GM12864 (cell line): ENCODE data around the gene ASB5.
"Not testable (repeated sequence)": the region's sequence is repeated elsewhere in the genome, so short reads cannot be mapped to it uniquely, and the experiment has no call there.

Experiments
- DNase-seq: peaks from one replicate; pipeline ENCODE4 v3.0.0-alpha.2; 2011; ENCODE audit warnings: low read depth
- H3K4me3 ChIP-seq: 2 replicates; pipeline ENCODE4 v1.5.1; 2011; ENCODE audit warnings: mild to moderate bottlenecking, low read depth, low read length, control low read depth
- CTCF ChIP-seq: IDR thresholded peaks from 2 replicates; pipeline ENCODE4 v1.5.1; 2011; ENCODE audit warnings: low read depth, mild to moderate bottlenecking, moderate library complexity, low read length, control low read depth, inconsistent platforms; ENCODE audit errors: missing control alignments

Gene ASB5

DNA sequence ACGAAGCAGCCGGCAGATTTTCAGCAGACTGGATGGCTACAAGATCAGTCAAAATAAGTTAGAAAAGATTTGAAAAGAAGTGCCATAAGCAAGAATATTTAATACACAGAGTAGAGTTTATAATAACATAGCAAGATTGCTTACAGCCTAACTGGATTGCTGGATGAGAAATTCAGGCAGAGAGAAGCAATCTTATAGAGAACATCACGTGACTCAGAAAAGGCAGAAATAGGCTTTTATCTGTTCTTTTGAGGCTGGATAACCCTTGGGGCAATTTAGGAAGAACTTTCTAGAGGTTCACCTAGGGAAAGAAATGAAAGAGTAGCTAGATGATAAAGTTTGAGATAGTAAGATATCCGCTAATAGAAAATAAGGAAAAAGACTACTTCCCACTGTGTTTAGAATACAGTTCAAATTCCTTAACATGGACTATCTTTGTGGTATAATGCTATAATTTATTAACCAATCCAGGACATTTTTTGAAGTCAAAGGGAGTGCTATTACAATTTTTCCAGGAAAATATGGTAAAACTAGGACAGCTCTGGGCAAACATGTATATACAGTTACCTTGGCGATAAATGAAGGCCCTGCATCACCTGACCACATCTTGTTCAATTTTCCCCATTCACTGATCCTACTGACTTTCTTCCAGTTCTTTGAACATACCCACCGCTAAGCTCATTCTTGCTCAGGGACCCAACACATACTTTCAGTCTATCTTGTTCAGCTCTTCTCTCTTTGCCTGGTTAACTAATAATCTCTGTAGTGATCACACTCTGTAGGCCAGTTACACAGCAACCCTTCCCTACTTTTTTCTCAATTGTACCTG lies 38.0 kb upstream of the ASB5 start:
- no peak for TF ChIP-seq CTCF
- DNase-seq, result no peak
- H3K4me3 ChIP-seq, result no peak overlapping the region

- TF ChIP-seq CTCF, result no peak
- DNase-seq, result no peak
- no peak overlapping the region for H3K4me3 ChIP-seq
Observed at GRCh38 chr4:176303938-176304337, 34.9 kb upstream of the ASB5 start.

DNA sequence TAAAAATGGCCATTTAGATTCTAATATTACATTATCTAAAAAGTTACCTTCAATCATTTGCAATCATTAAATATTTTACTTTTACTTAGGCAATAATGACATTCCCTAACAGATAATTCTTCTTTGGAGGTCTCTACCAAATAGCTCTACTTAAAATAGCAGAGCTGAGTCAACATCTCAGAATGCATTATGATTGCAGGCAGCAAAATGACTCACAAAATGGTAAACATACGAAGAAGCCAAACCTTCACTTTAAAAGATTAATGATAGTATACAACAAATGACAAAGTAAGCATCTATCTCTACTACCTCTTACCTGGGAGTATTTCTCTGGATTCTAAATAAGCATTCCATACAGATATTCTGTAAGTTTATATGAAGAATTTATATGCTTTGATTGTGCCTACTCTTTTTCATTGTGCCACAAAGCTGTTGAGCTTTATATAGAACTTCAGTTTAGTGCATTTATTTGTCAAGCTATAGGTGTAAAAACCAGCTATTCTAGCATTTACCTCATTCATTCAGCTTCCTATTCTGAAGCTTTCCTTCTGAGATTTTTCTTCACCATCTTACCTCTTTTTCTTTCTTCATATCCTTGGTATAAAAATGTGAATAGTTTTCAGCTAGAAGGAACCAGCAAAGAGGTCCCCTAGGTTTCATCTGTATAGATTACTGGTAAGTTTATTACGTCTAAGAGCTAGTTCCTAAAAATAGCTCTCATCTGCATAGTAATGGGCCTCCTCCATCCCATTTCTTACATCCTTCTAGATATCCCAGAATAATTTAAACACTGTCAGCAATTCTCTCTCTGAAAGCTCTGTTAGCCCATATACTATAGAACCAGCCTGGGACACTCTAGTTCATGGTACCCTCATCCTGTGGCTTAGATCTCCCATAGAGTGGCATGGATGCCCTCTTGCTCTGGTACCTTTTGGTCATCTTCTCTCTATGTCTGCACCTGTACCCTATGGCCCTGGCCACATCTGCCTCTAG lies 33.6 kb upstream of the ASB5 start:
- no peak for TF ChIP-seq CTCF
- no peak for DNase-seq
- no peak overlapping the region for H3K4me3 ChIP-seq

DNA sequence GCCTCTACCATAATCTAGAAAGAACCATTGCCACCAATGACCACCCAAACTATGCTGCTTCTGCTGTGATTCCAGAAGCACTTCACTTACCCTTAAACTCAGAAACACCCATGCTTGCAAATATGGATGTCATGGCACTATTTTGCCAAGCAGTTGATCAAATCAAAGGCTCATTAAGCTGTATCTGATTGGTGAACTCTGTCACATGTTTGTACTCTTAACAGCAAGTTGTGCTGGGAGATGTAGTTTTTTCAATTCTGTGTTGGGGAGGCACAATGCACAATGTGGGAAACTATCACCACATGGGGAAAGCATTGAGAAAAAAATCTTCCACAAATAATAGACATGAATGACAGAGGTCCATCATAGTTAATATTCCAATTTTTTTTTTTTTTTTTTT lies 31.5 kb upstream of the ASB5 start:
- DNase-seq, result no peak
- H3K4me3 ChIP-seq, result no peak overlapping the region
- TF ChIP-seq CTCF, result no peak

- no peak for TF ChIP-seq CTCF
- DNase-seq, result no peak
- H3K4me3 ChIP-seq, result no peak overlapping the region
Observed at GRCh38 chr4:176300036-176300435, 31.0 kb upstream of the ASB5 start.

GRCh38 chr4:176298664-176299063 lies 29.6 kb upstream of the ASB5 start:
- TF ChIP-seq CTCF, result no peak
- DNase-seq, result no peak
- no peak overlapping the region for H3K4me3 ChIP-seq

- not testable (repeated sequence) for DNase-seq, H3K4me3 ChIP-seq
Observed at GRCh38 chr4:176295907-176296306, 26.9 kb upstream of the ASB5 start.
